Measurements from ENCODE around the gene PRADC1. TPM values are rescaled to one million over a fixed set of nuclear protein-coding genes. Genes with fewer than 3 reads are reported as not detected.

Gene PRADC1
- total and polyA plus RNA-seq, 9 of the 15 experiments (the other 6 are each of a cell fraction or from before 2014, with no cell fraction given), result 7.3 to 47.4 (median 34.2) TPM

GRCh38 chr2:73281244-73281643 is 48.2 kb upstream of the PRADC1 start:
- POLR2A ChIA-PET, result interaction anchor here (0.6 kb wide), 2 partner anchors 19 to 210 kb away, joined by 3 read pairs; partner anchors contain the start of gene SFXN5
- Histone ChIP-seq H3K4me3 (no peak overlapping the region), H3K9me3 (replicated peaks; ENCODE audit: control insufficient read depth, insufficient read depth, low read depth, low read length) (no peaks in the 10 kb centered on the region), H3K27me3 (ENCODE audit: control insufficient read depth in 2 of 2, insufficient read depth in 2 of 2, low read length in 2 of 2) (no peaks in the 10 kb centered on the region), H3K79me2 (ENCODE audit: control insufficient read depth, insufficient read depth, low read length) (peaks cover 7% of the 10 kb centered on the region), H3K9ac (ENCODE audit: insufficient read depth in 1 of 2, low read depth in 2 of 2, low read length in 2 of 2) (no peak overlapping the region), H4K20me1 (replicated peaks; ENCODE audit: control insufficient read depth, insufficient read depth, low read length) (0 out of 2 replicates have a peak, but pooled peaks cover 4% of the 10 kb centered on the region), H3K4me1 (replicated peaks in 1 of 2; ENCODE audit: control insufficient read depth in 2 of 2, insufficient read depth in 2 of 2, low read length in 2 of 2) (peaks cover 3 to 20% of the 10 kb centered on the region in 2 experiments; a peak in 4 of 5 replicates), H2AFZ (ENCODE audit: low read depth, low read length) (no peak overlapping the region), H3K9me1 (ENCODE audit: control insufficient read depth, insufficient read depth, low read length) (no peaks in the 10 kb centered on the region), H3K27ac (ENCODE audit: extremely low read depth, low read depth, low read length) (no peak overlapping the region), H3K36me3 (ENCODE audit: control insufficient read depth, insufficient read depth, low read length) (0 out of 3 replicates have a peak, but pooled peaks cover 2% of the 10 kb centered on the region), H3K4me2 (ENCODE audit: insufficient read depth, low read length) (no peak overlapping the region)
- intact Hi-C loops (cut with micrococcal nuclease) (no loop called here), in situ Hi-C loops (cut with MboI) (no loop called here)
- FAIRE-seq, result no peak
- no peak for TF ChIP-seq SIX5 (IDR thresholded peaks at IDR 0.05; ENCODE audit: borderline replicate concordance in 1 of 2, insufficient read depth in 1 of 2, low read depth in 1 of 2, low read length in 2 of 2)
- TF ChIP-seq CUX1 (CRISPR knock-in tag; IDR thresholded peaks at IDR 0.05), result no peak
- no peak for TF ChIP-seq SNAPC5 (CRISPR knock-in tag; IDR thresholded peaks at IDR 0.05)
- no peak for TF ChIP-seq HDAC2 (IDR thresholded peaks at IDR 0.05)
- TF ChIP-seq ARID3A (IDR thresholded peaks at IDR 0.05; ENCODE audit: borderline replicate concordance, low read depth, low read length), result no peak
- no peak for TF ChIP-seq POLR2H (tag; IDR thresholded peaks at IDR 0.05; ENCODE audit: low read depth)
- TF ChIP-seq PHF8 (IDR thresholded peaks at IDR 0.05; ENCODE audit: borderline replicate concordance, low read length), result no peak
- TF ChIP-seq ZNF12 (CRISPR knock-in tag; IDR thresholded peaks at IDR 0.05), result no peak
- no TSS peak for BruUV-seq (replicated peaks)
- CTCF ChIA-PET (ENCODE audit: low intra/inter-chr PET ratio), result no interaction called here
- DNase-seq (ENCODE audit: extremely low read depth in 1 of 4, low spot score in 3 of 4), result no peak
- ATAC-seq, result no peak

Measured in K562 (cell line).